Astrocyte (in vitro differentiated cells and primary cell): Measurements from ENCODE around the gene SLC27A3. TPM values are rescaled to one million over a fixed set of nuclear protein-coding genes. Genes with fewer than 3 reads are reported as not detected.

Source experiments
- DNase-seq: peaks from one replicate; pipeline ENCODE4 v3.0.0-alpha.2; 2010; ENCODE audit warnings: low read depth
- FAIRE-seq: peaks from 2 replicates; lab custom pipeline; 2011; peaks lifted over from hg19 to GRCh38; lab: Jason Lieb, UNC
- H2AFZ ChIP-seq: 2 replicates; pipeline ENCODE4 v1.6.0; 2012; ENCODE audit warnings: low read depth, low read length, inconsistent platforms
- H3K27ac ChIP-seq: 2 replicates; pipeline ENCODE4 v1.5.1; 2011; ENCODE audit warnings: low read depth, low read length, inconsistent platforms
- H3K27me3 ChIP-seq: 2 replicates; pipeline ENCODE4 v1.6.0; 2011; ENCODE audit warnings: low read length, inconsistent platforms; ENCODE audit not compliant: insufficient read depth
- H3K36me3 ChIP-seq: 2 replicates; pipeline ENCODE4 v1.5.1; 2011; ENCODE audit warnings: low read length, inconsistent platforms; ENCODE audit not compliant: insufficient read depth
- H3K4me1 ChIP-seq: 2 replicates; pipeline ENCODE4 v1.5.1; 2011; ENCODE audit warnings: low read length, inconsistent platforms; ENCODE audit not compliant: insufficient read depth
- H3K4me2 ChIP-seq: 2 replicates; pipeline ENCODE4 v1.6.0; 2012; ENCODE audit warnings: low read length, inconsistent platforms
- H3K4me3 ChIP-seq: 2 replicates; pipeline ENCODE4 v1.5.1; 2011; ENCODE audit warnings: low read depth, mild to moderate bottlenecking, low read length, inconsistent platforms; ENCODE audit not compliant: insufficient read depth
- H3K79me2 ChIP-seq: 2 replicates; pipeline ENCODE4 v1.6.0; 2012; ENCODE audit warnings: mild to moderate bottlenecking, low read length, inconsistent platforms; ENCODE audit not compliant: insufficient read depth
- H3K9ac ChIP-seq: 2 replicates; pipeline ENCODE4 v1.6.0; 2012; ENCODE audit warnings: mild to moderate bottlenecking, low read length, inconsistent platforms
- H3K9me3 ChIP-seq: 2 replicates; pipeline ENCODE4 v1.5.1; 2012; ENCODE audit warnings: low read depth, mild to moderate bottlenecking, low read length, inconsistent platforms; ENCODE audit not compliant: insufficient read depth
- H4K20me1 ChIP-seq: 2 replicates; pipeline ENCODE4 v1.6.0; 2012; ENCODE audit warnings: low read length, inconsistent platforms; ENCODE audit not compliant: insufficient read depth
- H3K27ac Mint-ChIP-seq: one replicate; pipeline ENCODE4 v1.8.0; 2021; ENCODE audit warnings: mild to moderate bottlenecking, mixed read lengths; ENCODE audit not compliant: unreplicated experiment
- H3K27me3 Mint-ChIP-seq: one replicate; pipeline ENCODE4 v1.8.0; 2021; ENCODE audit warnings: low read depth, mixed read lengths; ENCODE audit not compliant: unreplicated experiment
- H3K36me3 Mint-ChIP-seq: one replicate; pipeline ENCODE4 v1.8.0; 2021; ENCODE audit warnings: low read depth, mixed read lengths; ENCODE audit not compliant: unreplicated experiment
- H3K4me1 Mint-ChIP-seq: one replicate; pipeline ENCODE4 v1.8.0; 2021; ENCODE audit warnings: low read depth, mixed read lengths; ENCODE audit not compliant: unreplicated experiment
- H3K4me3 Mint-ChIP-seq: one replicate; pipeline ENCODE4 v1.8.0; 2021; ENCODE audit warnings: mild to moderate bottlenecking, moderate library complexity, mixed read lengths; ENCODE audit not compliant: unreplicated experiment
- H3K9me3 Mint-ChIP-seq: one replicate; pipeline ENCODE4 v1.8.0; 2021; ENCODE audit warnings: mild to moderate bottlenecking, mixed read lengths; ENCODE audit not compliant: unreplicated experiment
- EZH2 ChIP-seq: IDR thresholded peaks from 2 replicates; pipeline ENCODE4 v1.6.1; 2012; ENCODE audit warnings: mild to moderate bottlenecking, low read length, inconsistent platforms; ENCODE audit not compliant: insufficient read depth
- total RNA-seq: library from RNA; stranded (reverse); gene quantifications from 2 replicates; pipeline ENCODE4 v1.2.1, GENCODE V29; 2021
- TF ChIP-seq, protein P1 (sequence below): IDR thresholded peaks from 2 replicates; pipeline ENCODE4 v1.5.1; 2011; ENCODE audit warnings: low read depth, mild to moderate bottlenecking, inconsistent platforms, low read length, moderate library complexity; ENCODE audit not compliant: insufficient read depth

Gene SLC27A3
- total RNA-seq, 1 donor from 2014 or later = 5.9 TPM

GRCh38 chr1:153795934-153796785, 21.0 kb downstream of the SLC27A3 start:
- Histone ChIP-seq H3K36me3 (no peaks in the 10 kb centered on the region), H2AFZ (no peak overlapping the region), H3K9ac (no peak overlapping the region), H3K9me3 (no peaks in the 10 kb centered on the region), H3K27ac (no peak overlapping the region), H3K27me3 (no peaks in the 10 kb centered on the region), H3K4me1 (peaks cover 7% of the 10 kb centered on the region), H4K20me1 (peaks cover 4% of the 10 kb centered on the region), H3K4me2 (no peak overlapping the region), H3K79me2 (no peaks in the 10 kb centered on the region), H3K4me3 (no peak overlapping the region)
- H3K36me3 Mint-ChIP-seq = no peaks in the 10 kb centered on the region
- H3K27ac Mint-ChIP-seq = no peak overlapping the region
- FAIRE-seq (no peak), DNase-seq (no peak)
- no peak overlapping the region for H3K4me3 Mint-ChIP-seq
- no peaks in the 10 kb centered on the region for H3K9me3 Mint-ChIP-seq
- no peak for TF ChIP-seq EZH2
- TF ChIP-seq, protein P1, sequence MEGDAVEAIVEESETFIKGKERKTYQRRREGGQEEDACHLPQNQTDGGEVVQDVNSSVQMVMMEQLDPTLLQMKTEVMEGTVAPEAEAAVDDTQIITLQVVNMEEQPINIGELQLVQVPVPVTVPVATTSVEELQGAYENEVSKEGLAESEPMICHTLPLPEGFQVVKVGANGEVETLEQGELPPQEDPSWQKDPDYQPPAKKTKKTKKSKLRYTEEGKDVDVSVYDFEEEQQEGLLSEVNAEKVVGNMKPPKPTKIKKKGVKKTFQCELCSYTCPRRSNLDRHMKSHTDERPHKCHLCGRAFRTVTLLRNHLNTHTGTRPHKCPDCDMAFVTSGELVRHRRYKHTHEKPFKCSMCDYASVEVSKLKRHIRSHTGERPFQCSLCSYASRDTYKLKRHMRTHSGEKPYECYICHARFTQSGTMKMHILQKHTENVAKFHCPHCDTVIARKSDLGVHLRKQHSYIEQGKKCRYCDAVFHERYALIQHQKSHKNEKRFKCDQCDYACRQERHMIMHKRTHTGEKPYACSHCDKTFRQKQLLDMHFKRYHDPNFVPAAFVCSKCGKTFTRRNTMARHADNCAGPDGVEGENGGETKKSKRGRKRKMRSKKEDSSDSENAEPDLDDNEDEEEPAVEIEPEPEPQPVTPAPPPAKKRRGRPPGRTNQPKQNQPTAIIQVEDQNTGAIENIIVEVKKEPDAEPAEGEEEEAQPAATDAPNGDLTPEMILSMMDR = no peak
- H3K27me3 Mint-ChIP-seq = no peaks in the 10 kb centered on the region
- H3K4me1 Mint-ChIP-seq = peaks cover 6% of the 10 kb centered on the region

DNA sequence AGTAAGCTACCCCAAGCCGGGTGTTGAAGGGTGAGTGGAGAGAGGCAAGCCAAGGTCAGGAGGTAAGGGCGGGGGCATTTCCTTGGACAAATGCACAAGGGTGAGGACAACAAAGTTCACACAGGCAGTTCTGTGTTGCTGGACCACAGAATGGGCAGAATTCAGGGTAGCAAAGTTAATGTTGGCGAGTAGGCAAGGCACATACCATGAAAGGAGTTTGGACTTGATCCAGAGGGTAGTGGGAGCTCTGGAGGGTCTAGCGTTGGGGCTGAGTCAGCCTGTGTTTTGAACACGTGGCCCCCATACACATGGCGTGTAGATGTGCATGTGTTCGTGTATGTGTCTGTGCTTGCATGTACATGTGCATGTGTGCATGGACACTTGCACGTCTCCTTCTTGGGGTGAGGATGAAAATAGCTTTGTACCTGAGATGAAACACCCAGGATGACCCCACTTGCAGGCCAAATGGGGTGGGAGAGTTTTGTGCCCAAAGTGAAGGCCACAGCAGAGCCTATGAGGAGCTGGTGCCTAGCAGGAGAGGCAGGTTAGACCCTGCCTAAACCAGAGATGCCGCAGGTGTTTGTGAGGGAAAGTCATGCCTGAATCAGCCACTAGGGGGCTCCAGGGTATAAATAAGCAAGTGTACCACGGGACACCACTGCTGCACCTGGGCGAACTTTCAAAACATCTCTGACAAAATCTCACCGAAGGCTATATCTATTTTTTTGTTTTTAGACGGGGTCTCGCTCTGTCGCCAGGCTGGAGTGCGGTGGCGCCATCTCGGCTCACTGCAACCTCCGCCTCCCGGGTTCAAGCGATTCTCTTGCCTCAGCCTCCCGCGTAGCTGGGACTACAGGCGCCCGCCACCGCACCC, 21.8 kb downstream of the SLC27A3 start:
- Histone ChIP-seq H3K36me3 (no peaks in the 10 kb centered on the region), H3K27ac (no peak overlapping the region), H3K4me2 (no peak overlapping the region), H3K9ac (no peak overlapping the region), H3K9me3 (no peaks in the 10 kb centered on the region), H3K4me1 (no peaks in the 10 kb centered on the region), H3K4me3 (no peak overlapping the region), H2AFZ (no peak overlapping the region), H4K20me1 (peaks cover 4% of the 10 kb centered on the region), H3K79me2 (no peaks in the 10 kb centered on the region), H3K27me3 (no peaks in the 10 kb centered on the region)
- TF ChIP-seq, protein P1 = peak; percentile 67
- TF ChIP-seq EZH2 = no peak
- H3K27ac Mint-ChIP-seq = no peak overlapping the region
- peak; percentile 28 for DNase-seq
- no peak overlapping the region for H3K4me3 Mint-ChIP-seq
- peaks cover 3% of the 10 kb centered on the region for H3K4me1 Mint-ChIP-seq
- no peaks in the 10 kb centered on the region for H3K9me3 Mint-ChIP-seq
- FAIRE-seq = no peak
- no peaks in the 10 kb centered on the region for H3K27me3 Mint-ChIP-seq
- H3K36me3 Mint-ChIP-seq = peaks cover 4% of the 10 kb centered on the region
